ENCODE measurements around the gene CBARP. TPM values are rescaled to one million over a fixed set of nuclear protein-coding genes. Genes with fewer than 3 reads are reported as not detected.

CBARP gene
- total RNA-seq, 1 experiment from 2014 or later = 23.8 TPM

- TF ChIP-seq FOSL1 (IDR thresholded peaks at IDR 0.05; ENCODE audit: low read depth) (peak; percentile 91), SRF (IDR thresholded peaks at IDR 0.05; ENCODE audit: low read depth) (no peak), RAD21 (IDR thresholded peaks at IDR 0.05; ENCODE audit: low read depth) (no peak; the same call in 1 of the 2 replicates)
These were observed 54.1 kb downstream of the CBARP start (continued) for GRCh38 chr19:1183543-1184172.

GRCh38 chr19:1182727-1183126 is 55.1 kb downstream of the CBARP start:
- BruUV-seq (replicated peaks) = no TSS peak
- ATAC-seq (no peak), DNase-seq (ENCODE audit: low read depth, low spot score) (no peak)
- H4K20me1 ChIP-seq (ENCODE audit: insufficient read depth) = no peaks in the 10 kb centered on the region
- ChIA-PET POLR2A (interaction anchor here (1.2 kb wide), 1 partner anchor 86 kb away, joined by 3 read pairs; the partner anchor contains the start of gene CIRBP), CTCF (no interaction called here), RAD21 (ENCODE audit: low non-redundant PET in 1 of 2, low total read pairs in 2 of 2, uncharacterized antibody in 2 of 2, unreplicated experiment in 2 of 2) (interaction anchor here in 1 of 2 experiments (1.0 kb wide), 1 partner anchor 69 kb away, joined by 3 read pairs; no protein-coding TSS in a partner anchor)
- no peak for TF ChIP-seq EZH2 (IDR thresholded peaks at IDR 0.05)
- TF ChIP-seq ZBTB33 (IDR thresholded peaks at IDR 0.05; ENCODE audit: extremely low read depth, insufficient replicate concordance, low read length) = no peak
- TF ChIP-seq EZH2phosphoT487 (IDR thresholded peaks at IDR 0.05; ENCODE audit: borderline replicate concordance) = no peak
- H3K9me3 ChIP-seq (ENCODE audit: control insufficient read depth in 1 of 2, insufficient read depth in 1 of 2, low read depth in 1 of 2, low read length in 2 of 2) = no peaks in the 10 kb centered on the region
- H3K27me3 ChIP-seq (ENCODE audit: insufficient read depth, low read length) = no peaks in the 10 kb centered on the region
- H3K9ac ChIP-seq (ENCODE audit: low read length) = no peak overlapping the region
- no peak overlapping the region for H3K4me3 ChIP-seq (replicated peaks in 1 of 2; ENCODE audit: low read depth in 1 of 2, low read length in 2 of 2)
- H3K27ac ChIP-seq (ENCODE audit: low read depth, low read length) = peak overlapping the region; percentile 93
- H3K4me2 ChIP-seq (ENCODE audit: low read length) = no peak overlapping the region
- no peaks in the 10 kb centered on the region for H3K9me2 ChIP-seq (ENCODE audit: insufficient read depth)
- peaks cover 71 to 87% of the 10 kb centered on the region in 2 experiments for H3K4me1 ChIP-seq (ENCODE audit: control insufficient read depth in 1 of 2, insufficient read depth in 2 of 2, low read length in 2 of 2)
- H3K36me3 ChIP-seq (ENCODE audit: control insufficient read depth in 1 of 2, insufficient read depth in 2 of 2, low read length in 2 of 2) = no peaks in the 10 kb centered on the region
- no peak overlapping the region for H2AFZ ChIP-seq (ENCODE audit: low read depth, low read length, poor library complexity, severe bottlenecking)
- intact Hi-C loops (cut with micrococcal nuclease) = loop anchor here (5.0 to 10.0 kb wide), 2 partner anchors 80 to 258 kb away; partner anchors contain the start of genes ARID3A and GPX4
- H3K79me2 ChIP-seq (ENCODE audit: insufficient read depth, low read length) = no peaks in the 10 kb centered on the region
